WTC11 (cell line): ENCODE results near the gene NCMAP. TPM values are rescaled to one million over a fixed set of nuclear protein-coding genes. Genes with fewer than 3 reads are reported as not detected.

Source experiments
- ATAC-seq: fragments of 200-7000 bp; cut with Tn5 transposase; 2 replicates; pipeline ENCODE4 v1.10.0; 2021; ENCODE audit warnings: mild to moderate bottlenecking, moderate library complexity
- CTCF ChIA-PET: fragments of 300-600 bp; sonication (Branson Sonifier 250); formaldehyde crosslinking; loops from one replicate; lab custom pipeline; 2021; ENCODE audit warnings: antibody characterized with exemption; lab: Charles Lee
- POLR2A ChIA-PET: fragments of 350-600 bp; sonication (Branson Sonifier 250); formaldehyde crosslinking; loops from one replicate; lab custom pipeline; 2021; ENCODE audit warnings: antibody characterized with exemption; lab: Charles Lee
- DNase-seq: peaks from one replicate; pipeline ENCODE4 v3.0.0; 2021; ENCODE audit warnings: low spot score
- H3K27ac Mint-ChIP-seq: 2 replicates; pipeline ENCODE4 v1.8.0; 2021; ENCODE audit warnings: mixed read lengths
- H3K27me3 Mint-ChIP-seq: 2 replicates; pipeline ENCODE4 v1.8.0; 2021; ENCODE audit warnings: low read depth, mild to moderate bottlenecking, moderate library complexity, mixed read lengths
- H3K36me3 Mint-ChIP-seq: 2 replicates; pipeline ENCODE4 v1.8.0; 2021; ENCODE audit warnings: mixed read lengths
- H3K4me1 Mint-ChIP-seq: 2 replicates; pipeline ENCODE4 v1.8.0; 2022; ENCODE audit warnings: mixed read lengths
- H3K4me3 Mint-ChIP-seq: 2 replicates; pipeline ENCODE4 v1.8.0; 2021; ENCODE audit warnings: mild to moderate bottlenecking, moderate library complexity, mixed read lengths
- H3K9me3 Mint-ChIP-seq: 2 replicates; pipeline ENCODE4 v1.8.0; 2021; ENCODE audit warnings: mixed read lengths
- ATF2 ChIP-seq: sonication (generic); formaldehyde crosslinking; IDR thresholded peaks from 2 replicates; pipeline ENCODE4 v1.8.1; 2022; ENCODE audit warnings: low read depth, missing genetic modification reagents, borderline replicate concordance
- CREB1 ChIP-seq: sonication (generic); formaldehyde crosslinking; IDR thresholded peaks from 2 replicates; pipeline ENCODE4 v1.8.0; 2023; ENCODE audit warnings: mild to moderate bottlenecking, missing genetic modification reagents
- CREM ChIP-seq: sonication (generic); formaldehyde crosslinking; IDR thresholded peaks from 2 replicates; pipeline ENCODE4 v1.8.1; 2022; ENCODE audit warnings: mild to moderate bottlenecking, missing genetic modification reagents, moderate library complexity
- ELF4 ChIP-seq: sonication (generic); formaldehyde crosslinking; IDR thresholded peaks from 2 replicates; pipeline ENCODE4 v1.8.1; 2022; ENCODE audit warnings: low read depth, mild to moderate bottlenecking, moderate library complexity, missing genetic modification reagents
- EMX1 ChIP-seq: fragments of 250-450 bp; sonication (Bioruptor Pico); IDR thresholded peaks from 2 replicates; pipeline ENCODE4 v1.8.0; 2021; ENCODE audit warnings: mild to moderate bottlenecking
- GABPB1 ChIP-seq: sonication (generic); formaldehyde crosslinking; IDR thresholded peaks from 2 replicates; pipeline ENCODE4 v1.8.1; 2023; ENCODE audit warnings: mild to moderate bottlenecking, missing genetic modification reagents
- GTF2I ChIP-seq: fragments of 250-450 bp; sonication (Bioruptor Pico); conservative IDR thresholded peaks from 2 replicates; pipeline ENCODE4 v1.4.0; 2021; ENCODE audit warnings: mild to moderate bottlenecking
- HMGA2 ChIP-seq: fragments of 250-450 bp; sonication (Bioruptor Pico); IDR thresholded peaks from 2 replicates; pipeline ENCODE4 v1.4.0; 2021; ENCODE audit warnings: mild to moderate bottlenecking, moderate library complexity
- JAZF1 ChIP-seq: fragments of 250-450 bp; sonication (Bioruptor Pico); IDR thresholded peaks from 2 replicates; pipeline ENCODE4 v1.9.0; 2021; ENCODE audit warnings: moderate library complexity, mild to moderate bottlenecking, inconsistent platforms
- KAT7 ChIP-seq: sonication (generic); formaldehyde crosslinking; IDR thresholded peaks from 2 replicates; pipeline ENCODE4 v1.8.1; 2023; ENCODE audit warnings: missing genetic modification reagents, mild to moderate bottlenecking, borderline replicate concordance
- MXD4 ChIP-seq: fragments of 250-450 bp; sonication (Bioruptor Pico); IDR thresholded peaks from 2 replicates; pipeline ENCODE4 v1.8.0; 2021; ENCODE audit warnings: mild to moderate bottlenecking, moderate library complexity, borderline replicate concordance
- MYBL2 ChIP-seq: sonication (generic); formaldehyde crosslinking; IDR thresholded peaks from 2 replicates; pipeline ENCODE4 v1.8.1; 2023; ENCODE audit warnings: mild to moderate bottlenecking, moderate library complexity, missing genetic modification reagents
- NFYB ChIP-seq: sonication (generic); formaldehyde crosslinking; conservative IDR thresholded peaks from 2 replicates; pipeline ENCODE4 v1.8.0; 2022; ENCODE audit warnings: low read depth, missing genetic modification reagents
- NR2C2 ChIP-seq: sonication (generic); formaldehyde crosslinking; IDR thresholded peaks from 2 replicates; pipeline ENCODE4 v1.8.0; 2022; ENCODE audit warnings: mild to moderate bottlenecking, missing genetic modification reagents
- OVOL2 ChIP-seq: fragments of 250-450 bp; sonication (Bioruptor Pico); IDR thresholded peaks from 2 replicates; pipeline ENCODE4 v1.9.0; 2021; ENCODE audit warnings: mild to moderate bottlenecking, borderline replicate concordance
- SMAD4 ChIP-seq: sonication (generic); formaldehyde crosslinking; IDR thresholded peaks from 2 replicates; pipeline ENCODE4 v1.8.0; 2022; ENCODE audit warnings: mild to moderate bottlenecking, missing genetic modification reagents
- SP1 ChIP-seq: sonication (generic); formaldehyde crosslinking; conservative IDR thresholded peaks from 2 replicates; pipeline ENCODE4 v1.8.1; 2022; ENCODE audit warnings: missing genetic modification reagents
- STAT6 ChIP-seq: sonication (generic); formaldehyde crosslinking; conservative IDR thresholded peaks from 2 replicates; pipeline ENCODE4 v1.8.1; 2023; ENCODE audit warnings: mild to moderate bottlenecking, low read depth, missing genetic modification reagents, moderate library complexity
- TP53 ChIP-seq: sonication (generic); formaldehyde crosslinking; IDR thresholded peaks from 2 replicates; pipeline ENCODE4 v1.8.1; 2023; ENCODE audit warnings: mild to moderate bottlenecking, missing genetic modification reagents
- ZNF138 ChIP-seq: sonication (generic); formaldehyde crosslinking; conservative IDR thresholded peaks from 2 replicates; pipeline ENCODE4 v1.8.1; 2022; ENCODE audit warnings: mild to moderate bottlenecking, moderate library complexity, missing genetic modification reagents
- ZNF317 ChIP-seq: sonication (generic); formaldehyde crosslinking; IDR thresholded peaks from 2 replicates; pipeline ENCODE4 v1.8.1; 2023; ENCODE audit warnings: low read depth, mild to moderate bottlenecking, moderate library complexity, missing genetic modification reagents, borderline replicate concordance
- ZNF423 ChIP-seq: fragments of 250-450 bp; sonication (Bioruptor Pico); IDR thresholded peaks from 2 replicates; pipeline ENCODE4 v2.1.2; 2022; ENCODE audit warnings: mild to moderate bottlenecking, moderate library complexity
- total RNA-seq: library from RNA; stranded (reverse); gene quantifications from 3 replicates; pipeline ENCODE4 v1.2.3, GENCODE V29; 2021
- TF ChIP-seq, protein P1 (sequence below): sonication (generic); formaldehyde crosslinking; IDR thresholded peaks from 2 replicates; pipeline ENCODE4 v1.8.1; 2022; ENCODE audit warnings: mild to moderate bottlenecking, missing genetic modification reagents, moderate library complexity, borderline replicate concordance
- TF ChIP-seq, protein P2 (sequence below): sonication (generic); formaldehyde crosslinking; IDR thresholded peaks from 2 replicates; pipeline ENCODE4 v1.8.1; 2022; ENCODE audit warnings: low read depth, mild to moderate bottlenecking, moderate library complexity, missing genetic modification reagents, borderline replicate concordance

Gene NCMAP
- total RNA-seq, 1 experiment from 2014 or later: 0.26 TPM

DNA sequence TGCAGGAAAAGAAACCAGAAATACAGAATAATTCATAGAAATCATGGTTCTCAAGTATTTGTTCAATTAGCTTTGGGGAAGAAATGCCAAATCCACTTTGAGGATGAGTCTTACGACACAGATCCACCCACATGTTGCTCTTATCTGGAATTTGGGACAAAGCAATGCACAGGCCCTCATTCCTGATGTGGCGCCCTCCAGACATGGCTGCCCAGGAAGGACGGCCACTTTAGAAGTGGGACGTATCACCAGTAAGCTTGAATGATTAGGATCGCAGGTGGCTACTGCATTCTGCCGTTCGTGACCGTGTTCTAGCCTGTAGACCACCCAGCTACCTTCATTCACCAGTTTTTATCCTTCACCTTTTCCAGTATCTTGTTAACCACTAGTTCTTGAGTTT is 20.1 kb upstream of the NCMAP start (continued):
- TF ChIP-seq GTF2I (CRISPR knock-in tag) (no peak), HMGA2 (CRISPR knock-in tag) (no peak)

GRCh38 chr1:24536391-24536840 is 19.5 kb upstream of the NCMAP start:
- peak overlapping the region; percentile 73 for H3K27ac Mint-ChIP-seq
- peaks cover 3% of the 10 kb centered on the region; the same call in 1 of the 2 replicates for H3K9me3 Mint-ChIP-seq
- H3K36me3 Mint-ChIP-seq: peaks cover 14% of the 10 kb centered on the region
- ChIA-PET POLR2A (no interaction called here), CTCF (interaction anchor here (0.6 to 2.1 kb wide), 4 partner anchors 9 to 583 kb away, joined by 3 to 6 read pairs (median 4); no protein-coding TSS in a partner anchor)
- TF ChIP-seq MXD4 (no peak), SMAD4 (no peak), ZNF138 (CRISPR knock-in tag) (no peak), NR2C2 (CRISPR knock-in tag) (no peak), SP1 (CRISPR knock-in tag) (no peak)
- TF ChIP-seq, protein P1, sequence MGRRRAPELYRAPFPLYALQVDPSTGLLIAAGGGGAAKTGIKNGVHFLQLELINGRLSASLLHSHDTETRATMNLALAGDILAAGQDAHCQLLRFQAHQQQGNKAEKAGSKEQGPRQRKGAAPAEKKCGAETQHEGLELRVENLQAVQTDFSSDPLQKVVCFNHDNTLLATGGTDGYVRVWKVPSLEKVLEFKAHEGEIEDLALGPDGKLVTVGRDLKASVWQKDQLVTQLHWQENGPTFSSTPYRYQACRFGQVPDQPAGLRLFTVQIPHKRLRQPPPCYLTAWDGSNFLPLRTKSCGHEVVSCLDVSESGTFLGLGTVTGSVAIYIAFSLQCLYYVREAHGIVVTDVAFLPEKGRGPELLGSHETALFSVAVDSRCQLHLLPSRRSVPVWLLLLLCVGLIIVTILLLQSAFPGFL (CRISPR knock-in tag): no peak
- peaks cover 34% of the 10 kb centered on the region for H3K4me1 Mint-ChIP-seq
- no peaks in the 10 kb centered on the region for H3K27me3 Mint-ChIP-seq
- H3K4me3 Mint-ChIP-seq: no peak overlapping the region
- ATAC-seq (no peak), DNase-seq (no peak)

GRCh38 chr1:24540051-24540905 is 15.6 kb upstream of the NCMAP start:
- no peak for DNase-seq
- no peak for TF ChIP-seq NFYB
- TF ChIP-seq EMX1 (CRISPR knock-in tag): no peak
- TF ChIP-seq JAZF1 (CRISPR knock-in tag): no peak
- TF ChIP-seq MYBL2: no peak
- TF ChIP-seq KAT7: no peak
- TF ChIP-seq GABPB1: no peak
- TF ChIP-seq, protein P2, sequence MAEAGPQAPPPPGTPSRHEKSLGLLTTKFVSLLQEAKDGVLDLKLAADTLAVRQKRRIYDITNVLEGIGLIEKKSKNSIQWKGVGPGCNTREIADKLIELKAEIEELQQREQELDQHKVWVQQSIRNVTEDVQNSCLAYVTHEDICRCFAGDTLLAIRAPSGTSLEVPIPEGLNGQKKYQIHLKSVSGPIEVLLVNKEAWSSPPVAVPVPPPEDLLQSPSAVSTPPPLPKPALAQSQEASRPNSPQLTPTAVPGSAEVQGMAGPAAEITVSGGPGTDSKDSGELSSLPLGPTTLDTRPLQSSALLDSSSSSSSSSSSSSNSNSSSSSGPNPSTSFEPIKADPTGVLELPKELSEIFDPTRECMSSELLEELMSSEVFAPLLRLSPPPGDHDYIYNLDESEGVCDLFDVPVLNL (CRISPR knock-in tag): no peak
- TF ChIP-seq ZNF317 (CRISPR knock-in tag): no peak
- TF ChIP-seq CREB1 (CRISPR knock-in tag): no peak
- TF ChIP-seq CREM (CRISPR knock-in tag): no peak
- no peak for TF ChIP-seq TP53 (CRISPR knock-in tag)
- no peak for TF ChIP-seq STAT6 (CRISPR knock-in tag)
- TF ChIP-seq ELF4 (CRISPR knock-in tag): no peak
- no peak for TF ChIP-seq ZNF138 (CRISPR knock-in tag)
- TF ChIP-seq OVOL2: no peak
- TF ChIP-seq ZNF423 (CRISPR knock-in tag): no peak
- TF ChIP-seq ATF2 (CRISPR knock-in tag): no peak
- ChIA-PET CTCF (interaction anchor here (0.9 to 3.3 kb wide), 7 partner anchors 13 to 125 kb away, joined by 3 to 40 read pairs (median 11); partner anchors contain the start of gene NIPAL3), POLR2A (no interaction called here)
- ATAC-seq: no peak
- Mint-ChIP-seq H3K36me3 (no peaks in the 10 kb centered on the region; the same call in 1 of the 2 replicates), H3K9me3 (no peaks in the 10 kb centered on the region), H3K4me1 (peaks cover 36% of the 10 kb centered on the region), H3K27me3 (no peaks in the 10 kb centered on the region), H3K4me3 (no peak overlapping the region), H3K27ac (0 out of 2 replicates have a peak overlapping the region, but pooled peaks have one; percentile 45)
